Loucy (cell line): Measurements from ENCODE around the gene TRAF3IP3.

Source experiments
- EZH2phosphoT487 ChIP-seq: fragments of 200-600 bp; IDR thresholded peaks from 2 replicates; pipeline ENCODE4 v1.6.1; 2018; ENCODE audit warnings: antibody characterized with exemption, mild to moderate bottlenecking, moderate library complexity, borderline replicate concordance
- TF ChIP-seq, protein P1 (sequence below): fragments of 200-600 bp; sonication (generic); conservative IDR thresholded peaks from 2 replicates; pipeline ENCODE4 v1.5.1; 2014; ENCODE audit warnings: mild to moderate bottlenecking, antibody characterized with exemption, low read length

DNA sequence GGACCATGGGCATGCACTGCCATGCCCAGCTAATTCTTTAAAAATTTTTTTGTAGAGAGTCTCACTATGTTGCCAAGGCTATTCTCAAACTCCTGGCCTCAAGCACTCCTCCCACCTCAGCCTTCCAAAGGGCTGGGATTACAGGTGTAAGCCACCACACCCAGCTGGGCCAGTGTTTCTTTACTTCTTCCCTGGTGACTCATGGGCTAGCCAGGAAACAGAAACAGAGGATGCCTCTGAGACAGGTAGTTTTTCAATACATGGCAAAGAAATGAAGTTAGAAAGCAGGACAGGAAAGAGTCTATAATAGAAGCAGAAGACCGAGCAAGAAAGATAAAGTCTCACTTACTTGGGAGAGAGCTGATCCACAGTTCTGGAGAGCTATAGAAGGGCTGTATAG is 36.1 kb downstream of the TRAF3IP3 start:
- TF ChIP-seq, protein P1, sequence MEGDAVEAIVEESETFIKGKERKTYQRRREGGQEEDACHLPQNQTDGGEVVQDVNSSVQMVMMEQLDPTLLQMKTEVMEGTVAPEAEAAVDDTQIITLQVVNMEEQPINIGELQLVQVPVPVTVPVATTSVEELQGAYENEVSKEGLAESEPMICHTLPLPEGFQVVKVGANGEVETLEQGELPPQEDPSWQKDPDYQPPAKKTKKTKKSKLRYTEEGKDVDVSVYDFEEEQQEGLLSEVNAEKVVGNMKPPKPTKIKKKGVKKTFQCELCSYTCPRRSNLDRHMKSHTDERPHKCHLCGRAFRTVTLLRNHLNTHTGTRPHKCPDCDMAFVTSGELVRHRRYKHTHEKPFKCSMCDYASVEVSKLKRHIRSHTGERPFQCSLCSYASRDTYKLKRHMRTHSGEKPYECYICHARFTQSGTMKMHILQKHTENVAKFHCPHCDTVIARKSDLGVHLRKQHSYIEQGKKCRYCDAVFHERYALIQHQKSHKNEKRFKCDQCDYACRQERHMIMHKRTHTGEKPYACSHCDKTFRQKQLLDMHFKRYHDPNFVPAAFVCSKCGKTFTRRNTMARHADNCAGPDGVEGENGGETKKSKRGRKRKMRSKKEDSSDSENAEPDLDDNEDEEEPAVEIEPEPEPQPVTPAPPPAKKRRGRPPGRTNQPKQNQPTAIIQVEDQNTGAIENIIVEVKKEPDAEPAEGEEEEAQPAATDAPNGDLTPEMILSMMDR, result no peak
- TF ChIP-seq EZH2phosphoT487, result no peak
